HepG2 (cell line): ENCODE results near the gene PCBP1. TPM values are rescaled to one million over a fixed set of nuclear protein-coding genes. Genes with fewer than 3 reads are reported as not detected.
A peak's percentile ranks its signal among the peaks of the same experiment; 100 is the strongest.

ENCODE experiments used
- AGO2 ChIP-seq: fragments of 200-400 bp; formaldehyde crosslinking; optimal IDR thresholded peaks from 2 replicates; pipeline ENCODE3; 2017; ENCODE audit warnings: mild to moderate bottlenecking, low read depth, low read length, moderate library complexity
- IRF2 ChIP-seq: IDR thresholded peaks from 2 replicates; pipeline ENCODE4 v1.6.1; 2018; ENCODE audit warnings: missing genetic modification reagents, missing compliant biosample characterization
- NCOA1 ChIP-seq: sonication (generic); formaldehyde crosslinking; IDR thresholded peaks from 2 replicates; pipeline ENCODE4 v1.9.0; 2021; ENCODE audit warnings: missing genetic modification reagents
- NR2F1 ChIP-seq, 2 experiments: fragments of 450-650 bp in 1 of 2; formaldehyde crosslinking in 1 of 2; IDR thresholded peaks; 2 replicates each; pipeline versions ENCODE4 v1.5.0 to v1.6.1; 2016 to 2020; ENCODE audit warnings: mild to moderate bottlenecking in 1 of 2, missing compliant biosample characterization in 1 of 2, missing genetic modification reagents in 1 of 2, moderate library complexity in 1 of 2
- NRL ChIP-seq: sonication (generic); formaldehyde crosslinking; IDR thresholded peaks from 2 replicates; pipeline ENCODE4 v1.5.0; 2020; ENCODE audit warnings: missing genetic modification reagents, mild to moderate bottlenecking, moderate library complexity, borderline replicate concordance
- POLR2AphosphoS2 ChIP-seq: IDR thresholded peaks from 2 replicates; pipeline ENCODE4 v1.6.1; 2011; ENCODE audit warnings: low read depth, low read length, improper control_type of control experiment
- RBAK ChIP-seq: sonication (generic); formaldehyde crosslinking; IDR thresholded peaks from 2 replicates; pipeline ENCODE4 v1.5.1; 2020; ENCODE audit warnings: mild to moderate bottlenecking, missing genetic modification reagents
- RNF2 ChIP-seq: fragments of 450-650 bp; conservative IDR thresholded peaks from 2 replicates; pipeline ENCODE4 v1.6.1; 2016; ENCODE audit warnings: low read depth
- TAF15 ChIP-seq: fragments of 200-400 bp; formaldehyde crosslinking; IDR thresholded peaks from one replicate; pipeline ENCODE4 v1.6.1; 2018; ENCODE audit warnings: mild to moderate bottlenecking, low read depth, low read length; ENCODE audit not compliant: poor library complexity, severe bottlenecking
- ZBTB46 ChIP-seq: sonication (generic); formaldehyde crosslinking; IDR thresholded peaks from 2 replicates; pipeline ENCODE4 v1.4.0; 2020; ENCODE audit warnings: mild to moderate bottlenecking, missing genetic modification reagents, borderline replicate concordance
- ZMYM3 ChIP-seq: sonication (generic); formaldehyde crosslinking; IDR thresholded peaks from 2 replicates; pipeline ENCODE4 v1.5.1; 2020; ENCODE audit warnings: mild to moderate bottlenecking, missing genetic modification reagents
- ZNF292 ChIP-seq: sonication (generic); formaldehyde crosslinking; IDR thresholded peaks from 2 replicates; pipeline ENCODE4 v1.8.1; 2022; ENCODE audit warnings: mild to moderate bottlenecking, low read depth, missing genetic modification reagents, borderline replicate concordance
- ZNF446 ChIP-seq: sonication (generic); formaldehyde crosslinking; IDR thresholded peaks from 2 replicates; pipeline ENCODE4 v1.5.0; 2020; ENCODE audit warnings: mild to moderate bottlenecking, missing genetic modification reagents
- ZNF652 ChIP-seq: IDR thresholded peaks from 2 replicates; pipeline ENCODE4 v1.6.1; 2016; ENCODE audit warnings: low read depth, borderline replicate concordance
- ZNF83 ChIP-seq: sonication (generic); formaldehyde crosslinking; IDR thresholded peaks from 2 replicates; pipeline ENCODE4 v1.4.0; 2020; ENCODE audit warnings: missing genetic modification reagents, mild to moderate bottlenecking, borderline replicate concordance
- ZSCAN25 ChIP-seq: sonication (generic); formaldehyde crosslinking; IDR thresholded peaks from 2 replicates; pipeline ENCODE4 v1.8.0; 2022; ENCODE audit warnings: mild to moderate bottlenecking, missing genetic modification reagents
- polyA plus RNA-seq, 8 experiments: library from polyadenylated mRNA; depleted of rRNA in 3 of 8; stranded (reverse) in 7 of 8; unstranded in 1 of 8; fragments of >200 nt; fragmentation: Illumina TruSeq in 4 of 8; extraction: Trizol in 4 of 8; gene quantifications; 2 replicates each; pipeline versions ENCODE4 v1.2.1 to v1.2.3, GENCODE V29; 2011 to 2016; ENCODE audit warnings: low read depth in 4 of 8, missing spikeins in 1 of 8, mixed read lengths in 1 of 8; ENCODE audit not compliant: insufficient read depth in 1 of 8
- total RNA-seq, 5 experiments: library from RNA; depleted of rRNA; stranded (reverse); fragments of >200 nt; fragmentation: Illumina TruSeq; extraction: Trizol; gene quantifications; 2 replicates each; pipeline ENCODE4 v1.2.3, GENCODE V29; 2016; ENCODE audit warnings: low read depth in 1 of 5
- TF ChIP-seq, protein P1 (sequence below): sonication (generic); formaldehyde crosslinking; IDR thresholded peaks from 2 replicates; pipeline ENCODE4 v1.4.0; 2020; ENCODE audit warnings: missing genetic modification reagents, mild to moderate bottlenecking, borderline replicate concordance
- TF ChIP-seq, protein P2 (sequence below): sonication (generic); formaldehyde crosslinking; IDR thresholded peaks from 2 replicates; pipeline ENCODE4 v1.4.0; 2020; ENCODE audit warnings: missing genetic modification reagents, borderline replicate concordance

The PCBP1 gene
- total and polyA plus RNA-seq, 2 of the 13 experiments (the other 11 are each of a cell fraction or from before 2014, with no cell fraction given): 32.0 to 137 TPM

- TF ChIP-seq, protein P1, sequence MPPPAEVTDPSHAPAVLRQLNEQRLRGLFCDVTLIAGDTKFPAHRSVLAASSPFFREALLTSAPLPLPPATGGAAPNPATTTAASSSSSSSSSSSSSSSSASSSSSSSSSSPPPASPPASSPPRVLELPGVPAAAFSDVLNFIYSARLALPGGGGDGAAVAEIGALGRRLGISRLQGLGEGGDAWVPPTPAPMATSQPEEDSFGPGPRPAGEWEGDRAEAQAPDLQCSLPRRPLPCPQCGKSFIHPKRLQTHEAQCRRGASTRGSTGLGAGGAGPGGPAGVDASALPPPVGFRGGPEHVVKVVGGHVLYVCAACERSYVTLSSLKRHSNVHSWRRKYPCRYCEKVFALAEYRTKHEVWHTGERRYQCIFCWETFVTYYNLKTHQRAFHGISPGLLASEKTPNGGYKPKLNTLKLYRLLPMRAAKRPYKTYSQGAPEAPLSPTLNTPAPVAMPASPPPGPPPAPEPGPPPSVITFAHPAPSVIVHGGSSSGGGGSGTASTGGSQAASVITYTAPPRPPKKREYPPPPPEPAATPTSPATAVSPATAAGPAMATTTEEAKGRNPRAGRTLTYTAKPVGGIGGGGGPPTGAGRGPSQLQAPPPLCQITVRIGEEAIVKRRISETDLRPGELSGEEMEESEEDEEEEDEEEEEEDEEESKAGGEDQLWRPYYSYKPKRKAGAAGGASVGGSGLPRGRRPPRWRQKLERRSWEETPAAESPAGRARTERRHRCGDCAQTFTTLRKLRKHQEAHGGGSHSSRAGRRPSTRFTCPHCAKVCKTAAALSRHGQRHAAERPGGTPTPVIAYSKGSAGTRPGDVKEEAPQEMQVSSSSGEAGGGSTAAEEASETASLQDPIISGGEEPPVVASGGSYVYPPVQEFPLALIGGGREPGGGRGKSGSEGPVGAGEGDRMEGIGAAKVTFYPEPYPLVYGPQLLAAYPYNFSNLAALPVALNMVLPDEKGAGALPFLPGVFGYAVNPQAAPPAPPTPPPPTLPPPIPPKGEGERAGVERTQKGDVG: no peak
- TF ChIP-seq NRL (CRISPR knock-in tag) (peak; percentile 94), AGO2 (peak; percentile 98), NCOA1 (CRISPR knock-in tag) (0 out of 2 replicates have a peak, but pooled peaks have one; percentile 42), RNF2 (0 out of 2 replicates have a peak, but pooled peaks have one; percentile 22), NR2F1 (CRISPR knock-in tag; IDR thresholded peaks at IDR 0.05) (no peak), ZNF446 (peak; percentile 50), ZMYM3 (CRISPR knock-in tag) (peak; percentile 58; the same call in 1 of the 2 replicates), ZBTB46 (no peak), ZNF292 (peak; percentile 82; the same call in 1 of the 2 replicates), IRF2 (CRISPR knock-in tag) (no peak; the same call in 1 of the 2 replicates), POLR2AphosphoS2 (no peak; the same call in 1 of the 2 replicates), RBAK (CRISPR knock-in tag) (peak; percentile 58; the same call in 1 of the 2 replicates), ZNF83 (CRISPR knock-in tag) (no peak), ZSCAN25 (CRISPR knock-in tag) (peak; percentile 73; the same call in 1 of the 2 replicates), TAF15 (no peak), ZNF652 (no peak)
- TF ChIP-seq, protein P2, sequence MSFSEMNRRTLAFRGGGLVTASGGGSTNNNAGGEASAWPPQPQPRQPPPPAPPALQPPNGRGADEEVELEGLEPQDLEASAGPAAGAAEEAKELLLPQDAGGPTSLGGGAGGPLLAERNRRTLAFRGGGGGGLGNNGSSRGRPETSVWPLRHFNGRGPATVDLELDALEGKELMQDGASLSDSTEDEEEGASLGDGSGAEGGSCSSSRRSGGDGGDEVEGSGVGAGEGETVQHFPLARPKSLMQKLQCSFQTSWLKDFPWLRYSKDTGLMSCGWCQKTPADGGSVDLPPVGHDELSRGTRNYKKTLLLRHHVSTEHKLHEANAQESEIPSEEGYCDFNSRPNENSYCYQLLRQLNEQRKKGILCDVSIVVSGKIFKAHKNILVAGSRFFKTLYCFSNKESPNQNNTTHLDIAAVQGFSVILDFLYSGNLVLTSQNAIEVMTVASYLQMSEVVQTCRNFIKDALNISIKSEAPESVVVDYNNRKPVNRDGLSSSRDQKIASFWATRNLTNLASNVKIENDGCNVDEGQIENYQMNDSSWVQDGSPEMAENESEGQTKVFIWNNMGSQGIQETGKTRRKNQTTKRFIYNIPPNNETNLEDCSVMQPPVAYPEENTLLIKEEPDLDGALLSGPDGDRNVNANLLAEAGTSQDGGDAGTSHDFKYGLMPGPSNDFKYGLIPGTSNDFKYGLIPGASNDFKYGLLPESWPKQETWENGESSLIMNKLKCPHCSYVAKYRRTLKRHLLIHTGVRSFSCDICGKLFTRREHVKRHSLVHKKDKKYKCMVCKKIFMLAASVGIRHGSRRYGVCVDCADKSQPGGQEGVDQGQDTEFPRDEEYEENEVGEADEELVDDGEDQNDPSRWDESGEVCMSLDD (CRISPR knock-in tag): no peak
These were observed 673 bp downstream of the PCBP1 start (continued) for GRCh38 chr2:70087702-70088597.
